ENCODE measurements around the gene MED15. TPM values are rescaled to one million over a fixed set of nuclear protein-coding genes. Genes with fewer than 3 reads are reported as not detected.

MED15 gene
- total and polyA plus RNA-seq, 2 experiments from 2014 or later, result 29.2 to 43.5 TPM

DNA sequence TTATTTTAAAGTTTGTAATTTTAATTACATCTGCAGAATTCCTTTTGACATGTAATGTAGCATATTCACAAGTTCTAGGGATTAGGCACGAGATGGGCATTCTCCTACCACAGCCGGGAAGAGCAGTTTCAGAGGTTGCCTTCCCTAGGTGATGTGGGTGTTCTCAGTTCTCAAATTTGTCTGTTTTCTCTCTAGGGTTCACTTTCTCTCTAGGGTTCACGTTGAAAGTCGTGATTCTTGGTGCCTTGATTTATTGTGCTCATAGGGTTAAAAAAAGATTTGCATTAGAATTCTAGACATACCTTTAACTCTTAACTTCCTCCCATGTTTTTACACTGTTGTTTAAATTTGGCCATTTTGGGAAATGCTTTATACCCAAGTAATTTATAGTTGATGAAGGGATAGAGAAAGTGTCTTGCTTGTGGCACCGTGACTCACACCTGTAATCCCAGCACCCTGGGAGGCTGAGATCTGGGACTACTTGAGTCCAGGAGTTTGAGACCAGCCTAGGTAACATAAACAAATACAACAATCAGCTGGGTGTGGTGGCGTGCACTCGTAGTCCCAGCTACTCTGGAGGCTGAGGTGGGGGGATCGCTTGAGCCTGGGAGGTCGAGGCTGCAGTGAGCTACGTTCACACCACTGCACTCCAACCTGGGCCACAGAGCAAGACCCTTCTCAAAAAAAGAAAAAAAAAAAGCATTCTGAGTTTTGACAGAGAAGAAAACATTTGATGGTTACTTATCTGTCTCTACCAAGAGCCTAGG, 3.6 kb downstream of the MED15 start (continued):
- no peak for TF ChIP-seq REST (IDR thresholded peaks at IDR 0.05; ENCODE audit: unreplicated experiment)

DNA sequence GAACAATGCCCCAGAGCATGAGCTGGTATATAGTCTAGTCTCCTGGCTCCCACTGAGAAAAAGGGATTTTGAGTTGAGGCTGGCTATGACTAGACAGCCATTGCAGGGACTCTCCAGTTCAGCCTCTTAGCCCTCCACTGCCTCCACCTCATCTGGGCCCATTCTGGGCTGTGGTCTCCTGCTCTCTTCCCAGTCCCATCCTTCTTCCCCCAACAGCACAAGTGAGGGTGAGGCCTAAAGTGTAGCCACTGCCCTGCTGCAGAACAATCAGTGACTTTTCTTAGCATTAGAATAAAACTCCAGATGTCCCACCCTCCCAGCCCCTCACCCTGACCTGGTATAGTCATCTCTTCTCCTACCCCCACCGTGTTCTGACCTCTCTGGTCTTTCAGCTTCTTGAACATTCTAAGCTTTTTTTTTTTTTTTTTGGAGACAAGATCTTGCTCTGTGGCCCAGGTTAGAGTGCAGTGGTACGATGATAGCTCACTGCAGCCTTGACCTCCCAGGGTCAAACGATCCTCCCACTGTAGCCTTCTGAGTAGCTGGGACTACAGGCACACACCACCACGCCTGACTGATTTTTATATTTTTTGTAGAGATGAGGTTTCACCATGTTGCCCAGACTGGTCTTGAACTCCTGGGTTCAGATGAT, 4.3 kb downstream of the MED15 start:
- H3K27ac ChIP-seq (ENCODE audit: low read depth), result no peak overlapping the region
- H3K4me3 Mint-ChIP-seq, result no peak overlapping the region
- H3K4me1 ChIP-seq (ENCODE audit: insufficient read depth), result peaks cover 32% of the 10 kb centered on the region
- H4K20me1 ChIP-seq (replicated peaks; ENCODE audit: insufficient read depth), result peaks cover 40% of the 10 kb centered on the region
- peaks cover 16% of the 10 kb centered on the region for H3K27me3 Mint-ChIP-seq (ENCODE audit: insufficient read depth, low read depth, poor library complexity)
- no peaks in the 10 kb centered on the region for H3K27me3 ChIP-seq (ENCODE audit: insufficient read depth)
- H2AFZ ChIP-seq, result no peak overlapping the region
- H3K9me3 Mint-ChIP-seq, result no peaks in the 10 kb centered on the region
- H3F3A ChIP-seq (replicated peaks; ENCODE audit: low read depth), result no peaks in the 10 kb centered on the region
- ATAC-seq (no peak), DNase-seq (ENCODE audit: low spot score) (no peak)
- H3K9me2 ChIP-seq (ENCODE audit: insufficient read depth), result no peaks in the 10 kb centered on the region
- peaks cover 36% of the 10 kb centered on the region for H3K4me1 Mint-ChIP-seq
- H3K27ac Mint-ChIP-seq, result no peak overlapping the region
- no peak overlapping the region for H3K4me3 ChIP-seq
- peaks cover 91% of the 10 kb centered on the region for H3K79me2 ChIP-seq (replicated peaks; ENCODE audit: insufficient read depth)
- no peak overlapping the region for H3K4me2 ChIP-seq
- H3K36me3 Mint-ChIP-seq (ENCODE audit: low read depth), result no peaks in the 10 kb centered on the region; the same call in 2 of the 3 replicates
- H3K36me3 ChIP-seq (ENCODE audit: insufficient read depth), result no peaks in the 10 kb centered on the region
- TF ChIP-seq ETS1 (IDR thresholded peaks at IDR 0.05) (no peak), EZH2phosphoT487 (IDR thresholded peaks at IDR 0.05; ENCODE audit: unreplicated experiment) (no peak), JUNB (IDR thresholded peaks at IDR 0.05; ENCODE audit: unreplicated experiment) (no peak), POLR2AphosphoS5 (IDR thresholded peaks at IDR 0.05; ENCODE audit: low read depth) (no peak), ZNF462 (CRISPR knock-in tag; IDR thresholded peaks at IDR 0.05) (no peak), ZNF114 (CRISPR knock-in tag; IDR thresholded peaks at IDR 0.05) (no peak), ZNF331 (CRISPR knock-in tag; IDR thresholded peaks at IDR 0.05; ENCODE audit: low read depth) (no peak), EZH2 (IDR thresholded peaks at IDR 0.05; ENCODE audit: low read depth, unreplicated experiment) (no peak), NANOG (IDR thresholded peaks at IDR 0.05; ENCODE audit: borderline replicate concordance) (no peak)
